Measurements from ENCODE around the gene PCSK5.

The PCSK5 gene

GRCh38 chr9:75985515-75985914 is 95.0 kb downstream of the PCSK5 start:
- no peaks in the 10 kb centered on the region for H3K36me3 ChIP-seq (ENCODE audit: control insufficient read depth in 2 of 2, insufficient read depth in 2 of 2, low read length in 2 of 2)
- no peak overlapping the region for H3K9ac ChIP-seq (ENCODE audit: low read length in 2 of 2)
- no peaks in the 10 kb centered on the region for H3K9me3 ChIP-seq (ENCODE audit: control insufficient read depth in 2 of 2, low read length in 2 of 2)
- H3K27me3 ChIP-seq (ENCODE audit: control insufficient read depth in 1 of 2, insufficient read depth in 2 of 2, low read length in 2 of 2) = no peaks in the 10 kb centered on the region
- no peak overlapping the region for H3K27ac ChIP-seq (ENCODE audit: low read length)
- no peaks in the 10 kb centered on the region for H3K4me1 ChIP-seq (ENCODE audit: control insufficient read depth, insufficient read depth, low read length)
- H3K4me3 ChIP-seq (ENCODE audit: low read length in 2 of 2) = no peak overlapping the region

GRCh38 chr9:75988663-75989062 is 98.2 kb downstream of the PCSK5 start:
- no peaks in the 10 kb centered on the region for H3K9me3 ChIP-seq (ENCODE audit: control insufficient read depth in 2 of 2, low read length in 2 of 2)
- no peak overlapping the region for H3K27ac ChIP-seq (ENCODE audit: low read length)
- H3K36me3 ChIP-seq (ENCODE audit: control insufficient read depth in 2 of 2, insufficient read depth in 2 of 2, low read length in 2 of 2) = no peaks in the 10 kb centered on the region
- H3K4me3 ChIP-seq (ENCODE audit: low read length in 2 of 2) = no peak overlapping the region
- H3K4me1 ChIP-seq (ENCODE audit: control insufficient read depth, insufficient read depth, low read length) = no peaks in the 10 kb centered on the region
- H3K27me3 ChIP-seq (ENCODE audit: control insufficient read depth in 1 of 2, insufficient read depth in 2 of 2, low read length in 2 of 2) = no peaks in the 10 kb centered on the region
- no peak overlapping the region for H3K9ac ChIP-seq (ENCODE audit: low read length in 2 of 2)

GRCh38 chr9:75990156-75990555 is 99.7 kb downstream of the PCSK5 start:
- no peaks in the 10 kb centered on the region for H3K27me3 ChIP-seq (ENCODE audit: control insufficient read depth in 1 of 2, insufficient read depth in 2 of 2, low read length in 2 of 2)
- no peaks in the 10 kb centered on the region for H3K9me3 ChIP-seq (ENCODE audit: control insufficient read depth in 2 of 2, low read length in 2 of 2)
- no peak overlapping the region for H3K9ac ChIP-seq (ENCODE audit: low read length in 2 of 2)
- H3K36me3 ChIP-seq (ENCODE audit: control insufficient read depth in 2 of 2, insufficient read depth in 2 of 2, low read length in 2 of 2) = no peaks in the 10 kb centered on the region
- H3K4me1 ChIP-seq (ENCODE audit: control insufficient read depth, insufficient read depth, low read length) = no peaks in the 10 kb centered on the region
- H3K4me3 ChIP-seq (ENCODE audit: low read length in 2 of 2) = no peak overlapping the region
- no peak overlapping the region for H3K27ac ChIP-seq (ENCODE audit: low read length)

- H3K27me3 ChIP-seq (ENCODE audit: control insufficient read depth in 1 of 2, insufficient read depth in 2 of 2, low read length in 2 of 2) = no peaks in the 10 kb centered on the region
- H3K4me1 ChIP-seq (ENCODE audit: control insufficient read depth, insufficient read depth, low read length) = no peaks in the 10 kb centered on the region
- no peak overlapping the region for H3K4me3 ChIP-seq (ENCODE audit: low read length in 2 of 2)
- H3K27ac ChIP-seq (ENCODE audit: low read length) = no peak overlapping the region
- H3K9me3 ChIP-seq (ENCODE audit: control insufficient read depth in 2 of 2, low read length in 2 of 2) = no peaks in the 10 kb centered on the region
- no peak overlapping the region for H3K9ac ChIP-seq (ENCODE audit: low read length in 2 of 2)
- no peaks in the 10 kb centered on the region for H3K36me3 ChIP-seq (ENCODE audit: control insufficient read depth in 2 of 2, insufficient read depth in 2 of 2, low read length in 2 of 2)
Measured at GRCh38 chr9:75990576-75991304, 100.3 kb downstream of the PCSK5 start.

GRCh38 chr9:75992482-75993206 is 102.2 kb downstream of the PCSK5 start:
- Histone ChIP-seq H3K36me3 (ENCODE audit: control insufficient read depth in 2 of 2, insufficient read depth in 2 of 2, low read length in 2 of 2) (no peaks in the 10 kb centered on the region), H3K27me3 (ENCODE audit: control insufficient read depth in 1 of 2, insufficient read depth in 2 of 2, low read length in 2 of 2) (no peaks in the 10 kb centered on the region), H3K9me3 (ENCODE audit: control insufficient read depth in 2 of 2, low read length in 2 of 2) (no peaks in the 10 kb centered on the region), H3K27ac (ENCODE audit: low read length) (no peak overlapping the region), H3K4me3 (ENCODE audit: low read length in 2 of 2) (no peak overlapping the region), H3K4me1 (ENCODE audit: control insufficient read depth, insufficient read depth, low read length) (no peaks in the 10 kb centered on the region), H3K9ac (ENCODE audit: low read length in 2 of 2) (no peak overlapping the region)

GRCh38 chr9:75993434-75993833 is 103.0 kb downstream of the PCSK5 start:
- H3K9me3 ChIP-seq (ENCODE audit: control insufficient read depth in 2 of 2, low read length in 2 of 2) = no peaks in the 10 kb centered on the region
- no peaks in the 10 kb centered on the region for H3K27me3 ChIP-seq (ENCODE audit: control insufficient read depth in 1 of 2, insufficient read depth in 2 of 2, low read length in 2 of 2)
- H3K36me3 ChIP-seq (ENCODE audit: control insufficient read depth in 2 of 2, insufficient read depth in 2 of 2, low read length in 2 of 2) = no peaks in the 10 kb centered on the region
- no peak overlapping the region for H3K4me3 ChIP-seq (ENCODE audit: low read length in 2 of 2)
- H3K9ac ChIP-seq (ENCODE audit: low read length in 2 of 2) = no peak overlapping the region
- H3K27ac ChIP-seq (ENCODE audit: low read length) = no peak overlapping the region
- no peaks in the 10 kb centered on the region for H3K4me1 ChIP-seq (ENCODE audit: control insufficient read depth, insufficient read depth, low read length)

GRCh38 chr9:75995066-75995465 is 104.6 kb downstream of the PCSK5 start:
- H3K4me1 ChIP-seq (ENCODE audit: control insufficient read depth, insufficient read depth, low read length) = no peaks in the 10 kb centered on the region
- H3K36me3 ChIP-seq (ENCODE audit: control insufficient read depth in 2 of 2, insufficient read depth in 2 of 2, low read length in 2 of 2) = no peaks in the 10 kb centered on the region
- H3K27me3 ChIP-seq (ENCODE audit: control insufficient read depth in 1 of 2, insufficient read depth in 2 of 2, low read length in 2 of 2) = no peaks in the 10 kb centered on the region
- no peak overlapping the region for H3K4me3 ChIP-seq (ENCODE audit: low read length in 2 of 2)
- H3K9me3 ChIP-seq (ENCODE audit: control insufficient read depth in 2 of 2, low read length in 2 of 2) = no peaks in the 10 kb centered on the region
- H3K9ac ChIP-seq (ENCODE audit: low read length in 2 of 2) = no peak overlapping the region
- no peak overlapping the region for H3K27ac ChIP-seq (ENCODE audit: low read length)

GRCh38 chr9:75996726-75997125 is 106.3 kb downstream of the PCSK5 start:
- no peaks in the 10 kb centered on the region for H3K36me3 ChIP-seq (ENCODE audit: control insufficient read depth in 2 of 2, insufficient read depth in 2 of 2, low read length in 2 of 2)
- no peaks in the 10 kb centered on the region for H3K4me1 ChIP-seq (ENCODE audit: control insufficient read depth, insufficient read depth, low read length)

GRCh38 chr9:75997206-75997605 is 106.7 kb downstream of the PCSK5 start:
- Histone ChIP-seq H3K4me1 (ENCODE audit: control insufficient read depth, insufficient read depth, low read length) (no peaks in the 10 kb centered on the region), H3K9ac (ENCODE audit: low read length in 2 of 2) (no peak overlapping the region), H3K27ac (ENCODE audit: low read length) (no peak overlapping the region), H3K36me3 (ENCODE audit: control insufficient read depth in 2 of 2, insufficient read depth in 2 of 2, low read length in 2 of 2) (no peaks in the 10 kb centered on the region), H3K27me3 (ENCODE audit: control insufficient read depth in 1 of 2, insufficient read depth in 2 of 2, low read length in 2 of 2) (no peaks in the 10 kb centered on the region), H3K9me3 (ENCODE audit: control insufficient read depth in 2 of 2, low read length in 2 of 2) (no peaks in the 10 kb centered on the region), H3K4me3 (ENCODE audit: low read length in 2 of 2) (no peak overlapping the region)

More at GRCh38 chr9:75996726-75997125, 106.3 kb downstream of the PCSK5 start:
- Histone ChIP-seq H3K4me3 (ENCODE audit: low read length in 2 of 2) (no peak overlapping the region), H3K9me3 (ENCODE audit: control insufficient read depth in 2 of 2, low read length in 2 of 2) (no peaks in the 10 kb centered on the region), H3K27me3 (ENCODE audit: control insufficient read depth in 1 of 2, insufficient read depth in 2 of 2, low read length in 2 of 2) (no peaks in the 10 kb centered on the region), H3K9ac (ENCODE audit: low read length in 2 of 2) (no peak overlapping the region), H3K27ac (ENCODE audit: low read length) (no peak overlapping the region)

- no peaks in the 10 kb centered on the region for H3K9me3 ChIP-seq (ENCODE audit: control insufficient read depth in 2 of 2, low read length in 2 of 2)
- H3K4me3 ChIP-seq (ENCODE audit: low read length in 2 of 2) = no peak overlapping the region
- no peaks in the 10 kb centered on the region for H3K36me3 ChIP-seq (ENCODE audit: control insufficient read depth in 2 of 2, insufficient read depth in 2 of 2, low read length in 2 of 2)
- no peak overlapping the region for H3K27ac ChIP-seq (ENCODE audit: low read length)
- H3K4me1 ChIP-seq (ENCODE audit: control insufficient read depth, insufficient read depth, low read length) = no peaks in the 10 kb centered on the region
- no peaks in the 10 kb centered on the region for H3K27me3 ChIP-seq (ENCODE audit: control insufficient read depth in 1 of 2, insufficient read depth in 2 of 2, low read length in 2 of 2)
- no peak overlapping the region for H3K9ac ChIP-seq (ENCODE audit: low read length in 2 of 2)
Measured at GRCh38 chr9:75998096-75998780, 107.8 kb downstream of the PCSK5 start.
